Nephron progenitor cell (in vitro differentiated cells): Measurements from ENCODE around the gene DOK1.
A peak's percentile ranks its signal among the peaks of the same experiment; 100 is the strongest.

ENCODE experiments used
- DNase-seq: peaks from one replicate; pipeline ENCODE4 v3.0.0; 2021
- H3K27ac Mint-ChIP-seq: 2 replicates; pipeline ENCODE4 v1.8.0; 2021; ENCODE audit warnings: mild to moderate bottlenecking, moderate library complexity, mixed read lengths
- H3K27me3 Mint-ChIP-seq: 2 replicates; pipeline ENCODE4 v1.8.0; 2021; ENCODE audit warnings: mild to moderate bottlenecking, low read depth, mixed read lengths; ENCODE audit not compliant: poor library complexity
- H3K36me3 Mint-ChIP-seq: 2 replicates; pipeline ENCODE4 v1.8.0; 2021; ENCODE audit warnings: low read depth, mixed read lengths
- H3K4me1 Mint-ChIP-seq: 2 replicates; pipeline ENCODE4 v1.8.0; 2021; ENCODE audit warnings: mixed read lengths
- H3K4me3 Mint-ChIP-seq: 2 replicates; pipeline ENCODE4 v1.8.0; 2021; ENCODE audit warnings: mild to moderate bottlenecking, moderate library complexity, mixed read lengths
- H3K9me3 Mint-ChIP-seq: 2 replicates; pipeline ENCODE4 v1.8.0; 2021; ENCODE audit warnings: mild to moderate bottlenecking, moderate library complexity, mixed read lengths
- CTCF ChIP-seq: fragments of 200-600 bp; sonication (generic); IDR thresholded peaks from 2 replicates; pipeline ENCODE4 v1.5.0; 2021; ENCODE audit warnings: antibody characterized with exemption

Gene DOK1

GRCh38 chr2:74524955-74525716 is 29.4 kb upstream of the DOK1 start:
- peaks cover 20% of the 10 kb centered on the region for H3K4me1 Mint-ChIP-seq
- H3K4me3 Mint-ChIP-seq: peak overlapping the region; percentile 26
- H3K27me3 Mint-ChIP-seq: peaks cover 44% of the 10 kb centered on the region
- no peak for TF ChIP-seq CTCF
- H3K9me3 Mint-ChIP-seq: no peaks in the 10 kb centered on the region
- no peak for DNase-seq
- H3K27ac Mint-ChIP-seq: no peak overlapping the region
- H3K36me3 Mint-ChIP-seq: peaks cover 27% of the 10 kb centered on the region

GRCh38 chr2:74525717-74526648 is 28.5 kb upstream of the DOK1 start, which contains the start of gene DQX1:
Gene DQX1, minus strand, starts transcription at chr2:74526231. Its CDS starts 502 bp downstream, at chr2:74525729.
- Mint-ChIP-seq H3K27ac (no peak within 1 kb of the TSS), H3K4me3 (peak within 1 kb of the TSS; percentile 58), H3K4me1 (peaks cover 27% of the 10 kb centered on the region), H3K27me3 (peaks cover 36% of the 10 kb centered on the region), H3K36me3 (peaks cover 30% of the 10 kb centered on the region), H3K9me3 (no peaks in the 10 kb centered on the region)
- TF ChIP-seq CTCF: no peak
- DNase-seq: no peak

GRCh38 chr2:74526649-74527230 is 27.8 kb upstream of the DOK1 start:
- H3K27me3 Mint-ChIP-seq: peaks cover 28% of the 10 kb centered on the region
- no peak overlapping the region for H3K4me3 Mint-ChIP-seq
- H3K36me3 Mint-ChIP-seq: peaks cover 31% of the 10 kb centered on the region
- H3K9me3 Mint-ChIP-seq: no peaks in the 10 kb centered on the region
- TF ChIP-seq CTCF: no peak
- DNase-seq: no peak
- no peak overlapping the region for H3K27ac Mint-ChIP-seq
- peaks cover 33% of the 10 kb centered on the region for H3K4me1 Mint-ChIP-seq

- peak overlapping the region; percentile 99 for H3K4me3 Mint-ChIP-seq
- H3K9me3 Mint-ChIP-seq: no peaks in the 10 kb centered on the region
- peaks cover 18% of the 10 kb centered on the region for H3K27me3 Mint-ChIP-seq
Observed at GRCh38 chr2:74527741-74528140, 26.8 kb upstream of the DOK1 start.

More at GRCh38 chr2:74527741-74528140, 26.8 kb upstream of the DOK1 start:
- DNase-seq: no peak
- H3K36me3 Mint-ChIP-seq: peaks cover 39% of the 10 kb centered on the region
- no peak for TF ChIP-seq CTCF
- no peak overlapping the region for H3K27ac Mint-ChIP-seq
- H3K4me1 Mint-ChIP-seq: peaks cover 38% of the 10 kb centered on the region
